Muscle layer of duodenum (tissue), 2 donors: ENCODE measurements around the gene GPHN.

Source experiments
- H3K27ac ChIP-seq: one replicate; pipeline ENCODE4 v1.7.0; 2013; ENCODE audit warnings: mild to moderate bottlenecking, low read length
- H3K27me3 ChIP-seq: one replicate; pipeline ENCODE4 v1.7.0; 2013; ENCODE audit warnings: low read depth, mild to moderate bottlenecking, control low read depth, low read length
- H3K36me3 ChIP-seq, 2 donors: one replicate each; pipeline ENCODE4 v1.7.0; 2013; ENCODE audit warnings: low read length in 2 of 2, control low read depth in 1 of 2, mild to moderate bottlenecking in 1 of 2; ENCODE audit not compliant: insufficient read depth in 2 of 2, control insufficient read depth in 1 of 2
- H3K4me1 ChIP-seq, 2 donors: one replicate each; pipeline ENCODE4 v1.7.0; 2013; ENCODE audit warnings: low read length in 2 of 2, mild to moderate bottlenecking in 2 of 2, control low read depth in 1 of 2, moderate library complexity in 1 of 2; ENCODE audit not compliant: insufficient read depth in 2 of 2, control insufficient read depth in 1 of 2
- H3K4me3 ChIP-seq, 2 donors: one replicate each; pipeline ENCODE4 v1.7.0; 2013; ENCODE audit warnings: low read length in 2 of 2, low read depth in 1 of 2, mild to moderate bottlenecking in 1 of 2
- H3K9me3 ChIP-seq, 2 donors: one replicate each; pipeline ENCODE4 v1.7.0; 2013; ENCODE audit warnings: low read length in 2 of 2, control low read depth in 1 of 2, mild to moderate bottlenecking in 1 of 2; ENCODE audit not compliant: control insufficient read depth in 1 of 2
- donor health status: healthy.

The GPHN gene

DNA sequence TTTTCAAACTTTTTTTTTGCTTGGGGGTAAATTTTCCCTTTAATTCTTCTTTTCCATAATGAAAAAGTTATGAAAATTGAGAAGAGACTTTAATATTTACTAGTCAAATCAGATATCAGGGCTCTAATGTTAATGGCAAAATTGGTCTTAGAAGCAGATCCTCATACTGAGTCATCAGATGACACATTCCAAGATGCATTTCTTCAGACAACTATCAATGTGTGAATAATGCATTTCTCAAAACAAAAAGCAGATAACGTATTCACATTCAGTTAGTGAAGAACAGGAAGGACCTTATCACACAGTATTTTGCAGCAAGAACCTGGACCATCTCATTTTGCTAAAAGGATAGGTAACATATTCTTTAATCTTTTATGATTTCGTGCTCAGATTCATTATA, 130.7 kb downstream of the GPHN start:
- no peaks in the 10 kb centered on the region for H3K27me3 ChIP-seq
- H3K27ac ChIP-seq: no peak overlapping the region

DNA sequence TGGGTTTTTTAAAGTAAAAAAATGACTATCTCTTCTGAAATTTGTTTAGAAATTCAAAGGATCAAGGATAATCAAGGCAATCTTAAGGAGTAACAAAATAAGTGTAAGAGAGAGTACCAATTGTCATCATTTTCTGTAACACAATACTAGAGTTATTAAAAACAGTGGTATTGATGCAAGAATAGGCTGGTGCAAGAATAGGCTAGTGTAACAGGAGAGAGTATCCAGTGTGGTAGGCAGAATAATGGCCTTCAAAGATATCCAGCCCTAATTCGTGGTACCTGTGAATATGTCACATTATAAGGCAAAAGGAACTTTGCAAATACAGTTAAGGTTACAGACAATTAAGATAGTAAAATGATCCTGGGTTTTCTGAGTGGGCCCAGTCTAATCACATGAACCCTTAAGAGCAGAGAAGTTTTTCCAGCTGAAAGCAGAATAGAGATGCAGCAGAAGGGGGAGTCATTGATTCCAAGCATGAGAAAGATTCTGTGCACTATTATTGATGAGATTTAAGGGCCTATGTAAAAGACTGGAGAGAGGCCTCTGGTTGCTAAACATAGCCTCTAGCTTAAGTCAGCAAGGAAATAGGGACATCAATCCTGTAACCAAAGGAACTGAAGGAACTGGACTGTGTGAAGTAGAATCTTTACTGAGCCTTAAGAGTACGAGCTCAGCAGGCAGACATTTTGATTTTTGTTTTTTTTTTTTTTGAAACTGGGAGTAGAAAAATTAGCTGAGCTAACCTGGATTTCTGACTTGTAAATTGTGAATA, 134.1 kb downstream of the GPHN start:
- Histone ChIP-seq H3K36me3 (no peaks in the 10 kb centered on the region), H3K27me3 (no peaks in the 10 kb centered on the region), H3K4me3 (no peak overlapping the region), H3K9me3 (no peaks in the 10 kb centered on the region), H3K27ac (no peak overlapping the region), H3K4me1 (peaks cover 0 to 6% of the 10 kb centered on the region in 2 donors)

More for the DNA sequence above, 130.7 kb downstream of the GPHN start:
- Histone ChIP-seq H3K4me3 (no peak overlapping the region), H3K4me1 (peaks cover 3 to 6% of the 10 kb centered on the region in 2 donors), H3K36me3 (no peaks in the 10 kb centered on the region), H3K9me3 (no peaks in the 10 kb centered on the region)

DNA sequence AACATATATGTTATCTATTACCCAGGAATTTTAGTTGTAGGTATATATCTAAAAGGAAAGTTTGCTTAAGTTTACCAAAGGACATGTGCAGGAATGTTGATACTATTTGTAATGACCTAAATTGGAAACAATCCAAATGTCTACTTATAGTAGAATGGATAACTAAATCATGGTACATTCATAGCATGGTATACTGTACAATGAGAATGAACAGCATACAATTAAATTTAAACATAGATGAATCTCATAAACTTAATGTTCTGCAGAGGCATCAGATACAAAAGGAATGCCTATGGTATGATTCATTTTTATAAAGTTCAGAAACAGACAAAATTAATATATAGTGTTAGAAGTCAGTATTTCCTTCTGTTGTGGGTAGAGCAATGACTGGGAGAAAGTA, 135.4 kb downstream of the GPHN start:
- peaks cover 0 to 6% of the 10 kb centered on the region in 2 donors for H3K4me1 ChIP-seq
- no peaks in the 10 kb centered on the region for H3K36me3 ChIP-seq

DNA sequence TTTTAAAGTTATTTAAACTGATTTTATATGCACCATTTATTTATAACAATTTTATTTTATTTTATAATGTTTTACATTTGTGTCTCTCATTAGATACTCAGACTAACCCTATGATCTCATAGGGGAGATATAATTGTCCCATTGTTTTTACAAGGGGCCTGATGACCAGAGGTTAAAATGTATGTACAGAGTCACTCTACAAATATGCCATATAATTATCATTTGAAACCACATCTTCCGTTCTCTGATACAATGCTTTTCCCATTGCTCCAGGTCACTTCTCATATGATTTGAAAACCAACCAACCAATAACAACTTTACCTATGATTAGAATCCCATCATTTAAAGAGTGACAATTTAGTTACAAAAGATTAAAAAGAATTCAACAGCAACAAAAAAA, 137.8 kb downstream of the GPHN start:
- Histone ChIP-seq H3K4me1 (peaks cover 0 to 6% of the 10 kb centered on the region in 2 donors), H3K27ac (no peak overlapping the region), H3K36me3 (no peaks in the 10 kb centered on the region), H3K9me3 (no peaks in the 10 kb centered on the region), H3K27me3 (no peaks in the 10 kb centered on the region), H3K4me3 (no peak overlapping the region)

More for the DNA sequence above, 135.4 kb downstream of the GPHN start:
- Histone ChIP-seq H3K4me3 (no peak overlapping the region), H3K9me3 (no peaks in the 10 kb centered on the region), H3K27ac (no peak overlapping the region), H3K27me3 (no peaks in the 10 kb centered on the region)

DNA sequence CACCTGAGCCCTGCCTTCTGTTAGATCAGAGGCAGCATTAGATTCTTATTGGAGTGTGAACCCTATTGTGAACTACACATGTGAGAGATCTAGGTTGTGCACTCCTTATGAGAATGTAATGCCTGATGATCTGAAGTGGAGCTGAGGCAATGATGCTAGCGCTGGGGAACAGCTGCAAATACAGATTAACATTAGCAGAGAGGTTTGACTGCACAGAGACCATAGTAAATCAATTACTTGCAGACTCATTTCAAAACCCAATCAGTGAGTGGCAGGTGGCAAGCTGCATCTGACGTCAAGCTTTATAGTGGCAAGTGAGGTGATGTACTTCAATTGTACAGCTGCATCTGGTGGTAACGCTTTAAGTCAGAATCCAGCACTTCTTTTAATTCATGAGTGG, 141.6 kb downstream of the GPHN start:
- H3K27me3 ChIP-seq: no peaks in the 10 kb centered on the region

DNA sequence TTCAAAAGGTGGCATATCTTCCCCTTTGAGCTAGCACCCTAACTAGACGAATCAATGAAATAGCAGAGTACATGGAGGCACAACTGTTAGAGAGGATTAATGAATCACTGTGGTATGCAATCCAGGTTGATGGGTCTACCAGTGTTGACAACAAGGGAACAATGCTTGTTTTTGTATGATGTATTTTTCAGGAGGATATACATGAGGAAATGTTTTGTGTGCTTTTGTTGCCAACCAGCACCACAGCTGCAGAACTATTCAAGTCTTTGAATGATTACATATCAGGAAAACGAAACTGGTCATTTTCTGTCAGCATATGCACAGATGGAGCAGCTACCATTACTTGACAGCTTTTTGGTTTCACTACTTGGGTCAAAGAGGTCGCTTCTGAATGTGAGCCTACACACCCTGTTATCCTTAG, 142.6 kb downstream of the GPHN start:
- no peaks in the 10 kb centered on the region for H3K9me3 ChIP-seq
- H3K4me1 ChIP-seq: peaks cover 0 to 5% of the 10 kb centered on the region in 2 donors
- H3K36me3 ChIP-seq: no peaks in the 10 kb centered on the region
- H3K4me3 ChIP-seq: no peak overlapping the region
- H3K27me3 ChIP-seq: no peaks in the 10 kb centered on the region
- H3K27ac ChIP-seq: no peak overlapping the region

More for the DNA sequence above, 141.6 kb downstream of the GPHN start:
- no peak overlapping the region for H3K4me3 ChIP-seq
- no peaks in the 10 kb centered on the region for H3K9me3 ChIP-seq
- H3K27ac ChIP-seq: no peak overlapping the region
- no peaks in the 10 kb centered on the region for H3K36me3 ChIP-seq
- peaks cover 0 to 5% of the 10 kb centered on the region in 2 donors for H3K4me1 ChIP-seq

DNA sequence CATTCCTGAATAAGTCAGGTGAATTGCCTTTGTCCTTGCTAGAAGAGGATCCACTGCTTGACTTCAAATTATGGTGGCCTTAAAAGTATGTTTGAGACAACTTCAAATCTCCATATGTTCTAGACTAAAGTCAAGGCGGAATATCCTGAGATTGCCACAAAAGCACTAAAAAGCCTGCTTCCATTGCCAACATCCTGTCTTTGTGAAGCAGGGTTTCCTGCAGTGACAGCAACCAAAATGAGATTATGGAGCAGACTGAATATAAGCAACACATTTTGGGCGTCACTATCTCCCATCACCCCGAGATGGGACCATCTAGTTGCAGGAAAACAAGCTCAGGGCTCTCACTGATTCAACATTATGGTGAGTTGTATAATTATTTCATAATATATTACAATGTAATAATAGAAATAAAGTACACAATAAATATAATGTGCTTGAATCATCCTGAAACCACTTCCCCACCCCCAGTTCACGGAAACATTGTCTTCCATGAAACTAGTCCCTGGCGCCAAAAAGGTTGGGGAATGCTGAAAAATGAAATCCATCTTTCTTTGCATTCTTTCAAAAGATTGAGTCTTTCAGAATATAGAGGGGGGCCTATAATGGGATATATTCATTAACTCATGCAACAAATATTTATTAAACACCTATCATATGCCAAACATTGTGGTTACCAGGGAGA, 143.7 kb downstream of the GPHN start:
- H3K4me1 ChIP-seq: peaks cover 0 to 5% of the 10 kb centered on the region in 2 donors
- peaks cover 1 to 2% of the 10 kb centered on the region in 2 donors for H3K9me3 ChIP-seq
- no peak overlapping the region for H3K27ac ChIP-seq
- no peaks in the 10 kb centered on the region for H3K36me3 ChIP-seq
- H3K4me3 ChIP-seq: no peak overlapping the region
- no peaks in the 10 kb centered on the region for H3K27me3 ChIP-seq

DNA sequence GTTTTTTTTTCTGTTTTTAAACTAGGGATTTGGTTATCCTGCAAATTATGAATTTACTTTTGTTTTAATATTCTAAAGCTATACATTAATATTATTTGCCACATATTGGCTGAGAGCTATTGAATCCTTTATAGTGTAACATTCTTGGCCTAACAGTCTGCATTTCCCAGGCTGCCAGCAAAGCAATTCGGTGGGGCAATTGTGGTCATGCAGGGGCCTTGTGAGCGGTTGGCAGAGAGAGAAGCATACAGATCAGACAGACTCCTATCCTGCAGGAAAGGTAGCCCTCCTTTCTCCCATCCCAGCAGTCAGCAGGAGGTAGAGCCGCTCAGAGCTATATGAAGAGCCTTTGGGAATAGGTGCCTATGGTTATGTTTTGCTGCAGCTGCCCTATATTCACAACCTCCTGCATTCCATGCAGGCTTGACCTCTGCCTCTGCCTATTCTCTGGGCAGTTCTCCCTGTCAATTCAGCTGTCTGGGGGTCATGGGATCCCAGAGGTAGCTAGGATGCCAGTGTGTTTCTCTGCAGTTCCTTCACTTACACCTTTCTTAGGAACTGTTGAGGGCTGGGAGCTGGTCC, 144.7 kb downstream of the GPHN start:
- no peak overlapping the region for H3K27ac ChIP-seq
- peaks cover 0 to 6% of the 10 kb centered on the region in 2 donors for H3K36me3 ChIP-seq
- H3K4me1 ChIP-seq: peaks cover 0 to 5% of the 10 kb centered on the region in 2 donors
- no peaks in the 10 kb centered on the region for H3K27me3 ChIP-seq
- H3K9me3 ChIP-seq: peaks cover 3 to 10% of the 10 kb centered on the region in 2 donors
- no peak overlapping the region for H3K4me3 ChIP-seq

DNA sequence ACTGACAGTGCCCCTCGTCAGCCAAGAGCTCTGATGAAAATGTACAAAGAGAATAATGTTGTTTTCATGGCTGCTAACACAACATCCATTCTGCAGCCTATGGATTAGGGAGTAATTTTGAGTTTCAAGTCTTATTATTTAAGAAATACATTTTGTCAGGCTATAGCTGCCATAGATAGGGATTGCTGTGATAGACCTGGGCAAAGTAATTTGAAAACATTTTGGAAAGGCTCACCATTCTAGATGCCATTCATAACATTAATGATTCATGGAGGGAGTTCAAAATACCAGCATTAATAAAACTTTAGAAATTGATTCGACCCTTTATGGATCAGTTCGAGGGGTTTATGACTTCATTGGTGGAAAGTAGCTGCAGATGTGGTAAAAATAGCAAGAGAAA, 149.8 kb downstream of the GPHN start:
- Histone ChIP-seq H3K4me1 (peaks cover 0 to 1% of the 10 kb centered on the region in 2 donors), H3K27me3 (no peaks in the 10 kb centered on the region), H3K4me3 (peak overlapping the region in 1 of 2 donors; percentile 14), H3K9me3 (peaks cover 13 to 15% of the 10 kb centered on the region in 2 donors), H3K27ac (no peak overlapping the region), H3K36me3 (peaks cover 0 to 6% of the 10 kb centered on the region in 2 donors)

DNA sequence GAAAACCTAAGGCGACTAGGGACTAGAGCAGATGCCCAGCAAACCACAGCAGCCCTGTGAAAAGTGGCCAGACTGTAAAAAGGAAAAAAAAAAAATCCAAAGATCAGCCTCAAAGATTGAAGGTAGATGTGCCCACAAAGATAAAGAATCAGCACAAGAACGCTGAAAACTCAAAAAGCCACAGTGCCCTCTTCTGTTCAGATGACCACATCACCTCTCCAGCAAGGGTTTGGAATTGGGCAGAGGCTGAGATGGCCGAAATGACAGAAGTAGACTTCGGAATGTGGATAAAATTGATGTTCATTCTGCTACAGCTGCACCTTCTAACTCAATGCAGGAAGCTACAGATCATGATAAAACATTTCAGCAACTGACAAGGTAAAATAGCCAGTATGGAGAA, 154.4 kb downstream of the GPHN start:
- Histone ChIP-seq H3K27me3 (no peaks in the 10 kb centered on the region), H3K4me1 (no peaks in the 10 kb centered on the region), H3K36me3 (peaks cover 0 to under 1% of the 10 kb centered on the region in 2 donors), H3K4me3 (no peak overlapping the region), H3K27ac (no peak overlapping the region), H3K9me3 (peaks cover 7 to 11% of the 10 kb centered on the region in 2 donors)

DNA sequence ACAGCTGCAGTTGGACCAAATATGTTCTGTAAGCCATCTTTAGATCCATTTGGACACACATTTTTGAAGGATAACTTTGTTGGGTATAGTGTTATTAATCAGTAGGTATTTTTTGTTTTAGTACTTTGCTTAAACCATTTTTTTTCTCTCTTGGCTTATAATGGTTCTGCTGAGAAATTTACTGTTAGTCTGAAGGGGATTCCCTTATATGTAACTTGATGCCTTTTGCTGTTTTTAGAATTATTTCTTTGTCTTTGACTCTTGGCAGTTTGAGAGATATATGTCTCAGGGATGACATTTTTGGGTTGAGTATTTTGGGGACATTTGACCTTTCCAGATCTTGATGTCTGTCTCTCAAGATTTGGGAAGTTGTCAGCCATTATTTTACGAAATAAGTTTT, 169.8 kb downstream of the GPHN start:
- H3K4me3 ChIP-seq: peak overlapping the region in 1 of 2 donors; percentile 24
- H3K27me3 ChIP-seq: no peaks in the 10 kb centered on the region
- H3K9me3 ChIP-seq: peaks cover 13 to 28% of the 10 kb centered on the region in 2 donors
- no peaks in the 10 kb centered on the region for H3K4me1 ChIP-seq
- no peaks in the 10 kb centered on the region for H3K36me3 ChIP-seq
- no peak overlapping the region for H3K27ac ChIP-seq
